GM12872 (cell line): ENCODE results near the gene SPRR3.

Source experiments
- TF ChIP-seq, protein P1 (sequence below): IDR thresholded peaks from 3 replicates; pipeline ENCODE4 v1.5.1; 2011; ENCODE audit warnings: low read depth, mild to moderate bottlenecking, low read length, moderate library complexity; ENCODE audit not compliant: insufficient read depth

The SPRR3 gene

DNA sequence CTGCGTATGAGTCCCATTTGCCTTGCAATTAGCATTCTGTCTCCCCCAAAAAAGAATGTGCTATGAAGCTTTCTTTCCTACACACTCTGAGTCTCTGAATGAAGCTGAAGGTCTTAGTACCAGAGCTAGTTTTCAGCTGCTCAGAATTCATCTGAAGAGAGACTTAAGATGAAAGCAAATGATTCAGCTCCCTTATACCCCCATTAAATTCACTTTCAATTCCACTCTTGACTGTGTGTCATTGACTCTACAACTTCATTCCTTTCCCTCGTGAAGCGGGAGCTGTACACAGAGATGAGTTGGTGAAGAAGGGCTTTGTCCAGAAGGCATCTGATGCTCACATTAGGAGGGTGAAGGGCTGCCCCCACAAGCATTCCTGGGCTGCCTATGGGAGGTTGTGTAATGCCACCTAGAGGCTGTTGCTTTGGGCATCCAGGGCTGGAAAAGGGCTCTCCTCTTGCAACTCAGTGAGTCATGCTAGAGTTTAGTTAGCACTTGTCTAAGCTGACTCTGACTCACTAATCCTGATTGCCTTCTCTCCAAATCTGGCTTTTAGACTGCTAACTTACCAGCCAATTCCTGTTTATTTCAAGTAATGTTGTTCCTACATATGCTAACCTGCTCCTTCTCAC is 31.2 kb downstream of the SPRR3 start:
- TF ChIP-seq, protein P1, sequence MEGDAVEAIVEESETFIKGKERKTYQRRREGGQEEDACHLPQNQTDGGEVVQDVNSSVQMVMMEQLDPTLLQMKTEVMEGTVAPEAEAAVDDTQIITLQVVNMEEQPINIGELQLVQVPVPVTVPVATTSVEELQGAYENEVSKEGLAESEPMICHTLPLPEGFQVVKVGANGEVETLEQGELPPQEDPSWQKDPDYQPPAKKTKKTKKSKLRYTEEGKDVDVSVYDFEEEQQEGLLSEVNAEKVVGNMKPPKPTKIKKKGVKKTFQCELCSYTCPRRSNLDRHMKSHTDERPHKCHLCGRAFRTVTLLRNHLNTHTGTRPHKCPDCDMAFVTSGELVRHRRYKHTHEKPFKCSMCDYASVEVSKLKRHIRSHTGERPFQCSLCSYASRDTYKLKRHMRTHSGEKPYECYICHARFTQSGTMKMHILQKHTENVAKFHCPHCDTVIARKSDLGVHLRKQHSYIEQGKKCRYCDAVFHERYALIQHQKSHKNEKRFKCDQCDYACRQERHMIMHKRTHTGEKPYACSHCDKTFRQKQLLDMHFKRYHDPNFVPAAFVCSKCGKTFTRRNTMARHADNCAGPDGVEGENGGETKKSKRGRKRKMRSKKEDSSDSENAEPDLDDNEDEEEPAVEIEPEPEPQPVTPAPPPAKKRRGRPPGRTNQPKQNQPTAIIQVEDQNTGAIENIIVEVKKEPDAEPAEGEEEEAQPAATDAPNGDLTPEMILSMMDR: peak; percentile 51; the same call in 2 of the 3 replicates

DNA sequence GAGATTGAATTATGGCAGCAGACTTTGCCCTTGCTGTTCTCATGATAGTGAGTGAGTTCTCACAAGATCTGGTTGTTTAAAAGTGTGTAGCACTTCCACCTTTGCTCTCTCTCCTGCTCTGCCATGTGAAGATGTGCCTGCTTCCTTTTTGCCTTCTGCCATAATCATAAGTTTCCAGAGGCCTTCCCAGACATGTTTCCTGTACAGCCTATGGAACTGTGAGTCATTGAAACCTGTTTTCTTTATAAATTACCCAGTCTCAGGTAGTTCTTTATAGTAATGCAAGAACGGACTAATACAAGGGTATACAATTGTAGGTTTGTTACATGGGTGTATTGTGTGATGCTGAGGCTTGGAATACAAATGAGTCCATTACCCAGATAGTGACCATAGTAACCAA is 33.7 kb downstream of the SPRR3 start:
- TF ChIP-seq, protein P1: no peak

DNA sequence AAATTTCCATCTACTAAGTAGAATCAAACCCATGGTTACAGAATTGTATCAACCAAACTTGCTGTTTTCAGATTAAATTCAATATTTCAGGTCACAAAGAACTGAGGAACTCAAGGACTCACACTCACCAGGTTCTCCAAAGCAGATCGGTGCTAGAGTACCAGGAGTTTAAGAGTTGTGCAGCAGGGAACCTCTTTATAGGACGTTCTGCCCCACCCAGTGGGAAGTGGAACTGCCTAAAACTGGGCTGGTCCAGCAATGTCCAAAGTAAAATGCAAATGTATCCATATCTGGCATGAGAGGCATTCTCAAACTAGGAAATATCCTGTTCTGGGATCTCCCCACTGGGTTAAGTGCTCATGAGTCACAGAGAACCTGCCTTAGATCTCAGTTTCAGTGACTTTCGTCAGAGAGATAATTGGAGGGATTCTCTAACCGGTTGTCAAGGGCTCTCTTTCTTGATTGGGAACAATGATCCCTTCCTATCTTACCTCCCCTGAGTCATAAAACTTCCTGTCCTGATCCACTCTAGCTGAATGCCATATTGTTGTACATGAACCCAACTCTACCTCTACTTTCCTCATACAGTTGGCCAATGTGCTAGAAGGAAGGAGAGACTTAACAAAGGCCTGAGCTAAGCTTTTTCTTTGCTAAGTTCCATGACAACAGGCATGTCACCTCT is 39.5 kb downstream of the SPRR3 start, which contains the start of gene SPRR2D:
SPRR2D (minus strand) TSS at position 171 of the 682 bp plus-strand sequence. CDS start 774 bp downstream, outside the sequence.
- TF ChIP-seq, protein P1: no peak

DNA sequence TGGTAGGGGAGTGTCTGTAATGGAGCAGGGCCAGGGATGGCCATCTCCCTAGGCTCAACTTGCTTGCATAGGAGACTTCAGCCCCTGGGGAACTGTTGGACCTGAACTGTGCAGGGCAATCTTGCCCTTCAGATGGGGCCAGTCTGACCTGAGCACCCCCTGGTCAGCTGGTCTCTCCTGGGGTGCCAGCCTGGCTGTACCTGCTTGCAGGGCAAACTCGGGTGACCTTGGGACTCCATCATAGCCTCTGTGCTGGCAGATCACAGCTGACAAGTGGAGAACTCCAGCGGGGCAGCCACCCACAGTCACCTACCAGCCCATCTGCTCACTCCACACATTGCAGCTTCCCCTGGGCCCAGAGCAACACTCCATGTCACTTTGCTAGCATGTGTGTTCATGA is 47.7 kb downstream of the SPRR3 start:
- TF ChIP-seq, protein P1: no peak
